Upper lobe of right lung (tissue), 1 donor: ENCODE data around the gene AURKA. TPM values are rescaled to one million over a fixed set of nuclear protein-coding genes. Genes with fewer than 3 reads are reported as not detected.
A peak's percentile ranks its signal among the peaks of the same experiment; 100 is the strongest.
"Not testable (repeated sequence)": the region's sequence is repeated elsewhere in the genome, so short reads cannot be mapped to it uniquely, and the experiment has no call there.

Experiments
- ATAC-seq: fragments of 200-7000 bp; cut with Tn5 transposase; one replicate; pipeline ENCODE4 v1.9.1; 2020; ENCODE audit warnings: mild to moderate bottlenecking, moderate library complexity
- DNase-seq: peaks from one replicate; pipeline ENCODE4 v3.0.0-alpha.2; 2020
- H3K27ac ChIP-seq: fragments of 200-600 bp; one replicate; pipeline ENCODE4 v1.8.0; 2022
- H3K27me3 ChIP-seq: fragments of 200-600 bp; one replicate; pipeline ENCODE4 v1.8.0; 2022; ENCODE audit warnings: mild to moderate bottlenecking
- H3K36me3 ChIP-seq: fragments of 200-600 bp; one replicate; pipeline ENCODE4 v1.8.0; 2022
- H3K4me1 ChIP-seq: fragments of 200-600 bp; one replicate; pipeline ENCODE4 v1.8.0; 2022
- H3K4me3 ChIP-seq: fragments of 200-600 bp; one replicate; pipeline ENCODE4 v1.8.0; 2022; ENCODE audit warnings: mild to moderate bottlenecking
- H3K9me3 ChIP-seq: fragments of 200-600 bp; one replicate; pipeline ENCODE4 v1.8.0; 2022
- CTCF ChIP-seq: fragments of 200-600 bp; IDR thresholded peaks from one replicate; pipeline ENCODE4 v1.8.0; 2022; ENCODE audit warnings: antibody characterized with exemption
- intact Hi-C: fragments of 100-400 bp; cut with DNase I; formaldehyde crosslinking; loops from one replicate; pipeline ENCODE4 v1.11.0; 2022
- total RNA-seq: library from RNA; stranded (reverse); fragmentation: NEBNext Ultra II Directional; extraction: Animal tissue kit (Norgen Biotek cat#: 25700); gene quantifications from one replicate; pipeline ENCODE4 v1.2.1, GENCODE V29; 2021
- donor health status: DM: no; HTN: yes; CAD: no; lungs with severe emphysema.

AURKA gene
- total RNA-seq, 1 donor from 2014 or later: 1.5 TPM

GRCh38 chr20:56417402-56417801 lies 25.4 kb upstream of the AURKA start:
- no peak for TF ChIP-seq CTCF

GRCh38 chr20:56414842-56415765 lies 23.1 kb upstream of the AURKA start:
- H3K4me1 ChIP-seq: peaks cover 50% of the 10 kb centered on the region

More at GRCh38 chr20:56417402-56417801, 25.4 kb upstream of the AURKA start:
- DNase-seq: no peak
- no peaks in the 10 kb centered on the region for H3K9me3 ChIP-seq
- H3K27me3 ChIP-seq: no peaks in the 10 kb centered on the region
- H3K36me3 ChIP-seq: no peaks in the 10 kb centered on the region
- no peak for ATAC-seq
- peaks cover 40% of the 10 kb centered on the region for H3K4me1 ChIP-seq
- H3K4me3 ChIP-seq: peak overlapping the region; percentile 49
- peak overlapping the region; percentile 80 for H3K27ac ChIP-seq
- intact Hi-C loops: no loop called here

GRCh38 chr20:56412949-56413348 lies 20.9 kb upstream of the AURKA start:
- no peak for TF ChIP-seq CTCF
- Histone ChIP-seq H3K36me3 (no peaks in the 10 kb centered on the region), H3K27me3 (no peaks in the 10 kb centered on the region), H3K4me1 (peaks cover 37% of the 10 kb centered on the region), H3K4me3 (peak overlapping the region; percentile 49), H3K27ac (peak overlapping the region; percentile 87), H3K9me3 (no peaks in the 10 kb centered on the region)
- intact Hi-C loops: no loop called here
- DNase-seq: no peak
- no peak for ATAC-seq

More at GRCh38 chr20:56414842-56415765, 23.1 kb upstream of the AURKA start:
- Histone ChIP-seq H3K36me3 (no peaks in the 10 kb centered on the region), H3K27me3 (no peaks in the 10 kb centered on the region), H3K9me3 (no peaks in the 10 kb centered on the region), H3K27ac (peak overlapping the region; percentile 87), H3K4me3 (peak overlapping the region; percentile 49)
- ATAC-seq: no peak
- DNase-seq: no peak
- no peak for TF ChIP-seq CTCF
- intact Hi-C loops: no loop called here

- no peak for TF ChIP-seq CTCF
- DNase-seq (no peak), ATAC-seq (no peak)
- peak overlapping the region; percentile 87 for H3K27ac ChIP-seq
- no peaks in the 10 kb centered on the region for H3K27me3 ChIP-seq
- intact Hi-C loops: no loop called here
- H3K36me3 ChIP-seq: peaks cover 3% of the 10 kb centered on the region
- H3K4me3 ChIP-seq: peak overlapping the region; percentile 49
- H3K9me3 ChIP-seq: no peaks in the 10 kb centered on the region
- peaks cover 33% of the 10 kb centered on the region for H3K4me1 ChIP-seq
Measured at GRCh38 chr20:56412473-56412790, 20.4 kb upstream of the AURKA start.

- H3K27me3 ChIP-seq: no peaks in the 10 kb centered on the region
- no peak for TF ChIP-seq CTCF
- ATAC-seq (peak; percentile 91), DNase-seq (no peak)
- peak within 1 kb of the TSS; percentile 87 for H3K27ac ChIP-seq
- H3K4me3 ChIP-seq: peak within 1 kb of the TSS; percentile 49
- peaks cover 9% of the 10 kb centered on the region for H3K36me3 ChIP-seq
- peaks cover 30% of the 10 kb centered on the region for H3K4me1 ChIP-seq
- intact Hi-C loops: no loop called here
- no peaks in the 10 kb centered on the region for H3K9me3 ChIP-seq
Measured at GRCh38 chr20:56411759-56412472, 19.9 kb upstream of the AURKA start, which contains the start of gene CASS4. CASS4 (plus strand) TSS chr20:56412260; CDS start chr20:56412459, 199 bp downstream.

- DNase-seq: not testable (repeated sequence)
- H3K27ac ChIP-seq: peak overlapping the region; percentile 87
Measured at GRCh38 chr20:56411287-56411686, 19.3 kb upstream of the AURKA start.

More at GRCh38 chr20:56411287-56411686, 19.3 kb upstream of the AURKA start:
- intact Hi-C loops, H3K27me3 ChIP-seq, H3K9me3 ChIP-seq, ATAC-seq: not testable (repeated sequence)
- Histone ChIP-seq H3K4me3 (peak overlapping the region; percentile 49), H3K36me3 (peaks cover 15% of the 10 kb centered on the region), H3K4me1 (peaks cover 25% of the 10 kb centered on the region)
